ENCODE data around the gene RAB4A. TPM values are rescaled to one million over a fixed set of nuclear protein-coding genes. Genes with fewer than 3 reads are reported as not detected.

Gene RAB4A
- polyA plus RNA-seq, 2 of the 4 experiments (the other 2 are of a cell fraction) = 31.5 to 38.4 TPM

DNA sequence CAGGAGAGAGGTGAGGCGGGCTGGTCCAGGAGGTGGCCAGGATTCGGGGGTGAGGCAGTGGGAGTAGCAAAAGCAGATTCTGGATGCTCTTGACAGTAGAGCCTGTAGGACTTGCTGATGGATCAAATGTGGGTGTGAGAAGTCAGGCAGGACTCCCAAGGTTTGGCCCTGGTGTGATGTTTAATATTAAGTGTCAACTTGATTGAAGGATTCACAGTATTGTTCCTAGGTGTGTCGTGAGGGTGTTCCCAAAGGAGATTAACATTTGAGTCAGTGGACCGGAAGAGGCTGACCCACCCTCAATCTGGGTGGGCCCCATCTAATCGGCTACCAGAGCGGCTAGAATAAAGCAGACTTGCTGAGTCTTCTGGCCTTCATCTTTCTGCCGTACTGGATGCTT is 6.8 kb upstream of the RAB4A start:
- no peak overlapping the region for H3K4me2 ChIP-seq
- FAIRE-seq (no peak), DNase-seq (ENCODE audit: low read depth in 1 of 2, low spot score in 1 of 2) (no peak), ATAC-seq (no peak)
- no peaks in the 10 kb centered on the region for H3K4me1 ChIP-seq
- CTCF ChIA-PET = interaction anchor here (0.9 to 10.8 kb wide), 2 partner anchors 189 to 218 kb away, joined by 3 to 115 read pairs; no protein-coding TSS in a partner anchor
- POLR2A ChIA-PET = no interaction called here
- TF ChIP-seq BHLHE40 (IDR thresholded peaks at IDR 0.05; ENCODE audit: low read depth, low read length) (no peak), EHF (CRISPR knock-in tag; IDR thresholded peaks at IDR 0.05) (no peak), NPAS2 (CRISPR knock-in tag; IDR thresholded peaks at IDR 0.05; ENCODE audit: borderline replicate concordance) (no peak), HEYL (CRISPR knock-in tag; IDR thresholded peaks at IDR 0.05) (no peak), NFE2L2 (conservative IDR thresholded peaks at IDR 0.05; ENCODE audit: low read length) (no peak), ZNF302 (CRISPR knock-in tag; IDR thresholded peaks at IDR 0.05) (no peak), MAZ (IDR thresholded peaks at IDR 0.05; ENCODE audit: borderline replicate concordance, low read depth, low read length) (no peak), ESRRA (IDR thresholded peaks at IDR 0.05; ENCODE audit: borderline replicate concordance, low read length) (no peak), JUN (IDR thresholded peaks at IDR 0.05) (no peak), RAD21 (conservative IDR thresholded peaks at IDR 0.05 in 1 of 2, IDR thresholded peaks at IDR 0.05 in 1 of 2) (no peak)
- TF ChIP-seq, protein P1, sequence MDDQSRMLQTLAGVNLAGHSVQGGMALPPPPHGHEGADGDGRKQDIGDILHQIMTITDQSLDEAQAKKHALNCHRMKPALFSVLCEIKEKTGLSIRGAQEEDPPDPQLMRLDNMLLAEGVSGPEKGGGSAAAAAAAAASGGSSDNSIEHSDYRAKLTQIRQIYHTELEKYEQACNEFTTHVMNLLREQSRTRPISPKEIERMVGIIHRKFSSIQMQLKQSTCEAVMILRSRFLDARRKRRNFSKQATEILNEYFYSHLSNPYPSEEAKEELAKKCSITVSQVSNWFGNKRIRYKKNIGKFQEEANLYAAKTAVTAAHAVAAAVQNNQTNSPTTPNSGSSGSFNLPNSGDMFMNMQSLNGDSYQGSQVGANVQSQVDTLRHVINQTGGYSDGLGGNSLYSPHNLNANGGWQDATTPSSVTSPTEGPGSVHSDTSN (IDR thresholded peaks at IDR 0.05) = no peak
- TF ChIP-seq, protein P2, sequence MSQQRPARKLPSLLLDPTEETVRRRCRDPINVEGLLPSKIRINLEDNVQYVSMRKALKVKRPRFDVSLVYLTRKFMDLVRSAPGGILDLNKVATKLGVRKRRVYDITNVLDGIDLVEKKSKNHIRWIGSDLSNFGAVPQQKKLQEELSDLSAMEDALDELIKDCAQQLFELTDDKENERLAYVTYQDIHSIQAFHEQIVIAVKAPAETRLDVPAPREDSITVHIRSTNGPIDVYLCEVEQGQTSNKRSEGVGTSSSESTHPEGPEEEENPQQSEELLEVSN (IDR thresholded peaks at IDR 0.05; ENCODE audit: borderline replicate concordance, low read depth) = no peak
- TF ChIP-seq, protein P3, sequence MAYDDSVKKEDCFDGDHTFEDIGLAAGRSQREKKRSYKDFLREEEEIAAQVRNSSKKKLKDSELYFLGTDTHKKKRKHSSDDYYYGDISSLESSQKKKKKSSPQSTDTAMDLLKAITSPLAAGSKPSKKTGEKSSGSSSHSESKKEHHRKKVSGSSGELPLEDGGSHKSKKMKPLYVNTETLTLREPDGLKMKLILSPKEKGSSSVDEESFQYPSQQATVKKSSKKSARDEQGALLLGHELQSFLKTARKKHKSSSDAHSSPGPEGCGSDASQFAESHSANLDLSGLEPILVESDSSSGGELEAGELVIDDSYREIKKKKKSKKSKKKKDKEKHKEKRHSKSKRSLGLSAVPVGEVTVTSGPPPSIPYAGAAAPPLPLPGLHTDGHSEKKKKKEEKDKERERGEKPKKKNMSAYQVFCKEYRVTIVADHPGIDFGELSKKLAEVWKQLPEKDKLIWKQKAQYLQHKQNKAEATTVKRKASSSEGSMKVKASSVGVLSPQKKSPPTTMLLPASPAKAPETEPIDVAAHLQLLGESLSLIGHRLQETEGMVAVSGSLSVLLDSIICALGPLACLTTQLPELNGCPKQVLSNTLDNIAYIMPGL (CRISPR knock-in tag; IDR thresholded peaks at IDR 0.05; ENCODE audit: borderline replicate concordance) = no peak
- 86% methylated on average over 7 of the region's 7 CpGs for WGBS (ENCODE audit: missing lambda C conversion rate)
- no peak overlapping the region for H3K27ac ChIP-seq
- peaks cover 24% of the 10 kb centered on the region for H3K9me3 ChIP-seq
- H3K4me3 ChIP-seq = no peak overlapping the region

DNA sequence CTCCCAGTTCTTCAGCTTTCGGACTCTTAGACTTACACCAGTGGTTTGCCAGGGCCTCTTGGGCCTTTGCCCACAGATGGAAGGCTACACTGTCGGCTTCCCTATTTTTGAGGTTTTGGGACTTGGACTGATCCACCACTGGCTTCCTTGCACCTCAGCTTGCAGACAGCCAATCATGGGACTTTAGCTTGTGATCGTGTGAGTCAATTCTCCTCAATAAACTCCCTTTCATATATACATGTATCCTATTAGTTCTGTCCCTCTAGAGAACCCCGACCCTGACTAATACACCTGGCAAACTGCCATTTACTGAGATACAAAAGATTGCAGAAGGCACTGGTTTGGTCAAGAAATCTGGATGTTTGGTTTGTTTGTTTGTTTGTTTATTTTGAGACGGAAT is 6.4 kb upstream of the RAB4A start:
- Histone ChIP-seq H3K4me1 (no peaks in the 10 kb centered on the region), H3K27ac (no peak overlapping the region), H3K4me3 (no peak overlapping the region), H3K9me3 (peaks cover 25% of the 10 kb centered on the region), H3K4me2 (no peak overlapping the region)
- WGBS (ENCODE audit: missing lambda C conversion rate) = 87% methylated on average over 5 of the region's 5 CpGs
- ChIA-PET CTCF (interaction anchor here (0.9 kb wide), 1 partner anchor 14 kb away, joined by 3 read pairs; no protein-coding TSS in a partner anchor), POLR2A (no interaction called here)
- DNase-seq (ENCODE audit: low read depth in 1 of 2, low spot score in 1 of 2) = no peak
- no peak for FAIRE-seq
- no peak for ATAC-seq
- TF ChIP-seq MYC (IDR thresholded peaks at IDR 0.05; ENCODE audit: borderline replicate concordance, low read length) (no peak), ZNF302 (CRISPR knock-in tag; IDR thresholded peaks at IDR 0.05) (no peak), BHLHE40 (IDR thresholded peaks at IDR 0.05; ENCODE audit: low read depth, low read length) (no peak), CEBPB (IDR thresholded peaks at IDR 0.05) (no peak), FOSL2 (IDR thresholded peaks at IDR 0.05) (no peak), FOSL2 (CRISPR knock-in tag; IDR thresholded peaks at IDR 0.05) (no peak), FOSB (CRISPR knock-in tag; IDR thresholded peaks at IDR 0.05) (no peak), ESRRA (IDR thresholded peaks at IDR 0.05; ENCODE audit: borderline replicate concordance, low read length) (no peak), ZSCAN20 (CRISPR knock-in tag; IDR thresholded peaks at IDR 0.05) (no peak), ZC3H11A (IDR thresholded peaks at IDR 0.05) (no peak), HOXB13 (CRISPR knock-in tag; IDR thresholded peaks at IDR 0.05; ENCODE audit: low read depth) (no peak)

DNA sequence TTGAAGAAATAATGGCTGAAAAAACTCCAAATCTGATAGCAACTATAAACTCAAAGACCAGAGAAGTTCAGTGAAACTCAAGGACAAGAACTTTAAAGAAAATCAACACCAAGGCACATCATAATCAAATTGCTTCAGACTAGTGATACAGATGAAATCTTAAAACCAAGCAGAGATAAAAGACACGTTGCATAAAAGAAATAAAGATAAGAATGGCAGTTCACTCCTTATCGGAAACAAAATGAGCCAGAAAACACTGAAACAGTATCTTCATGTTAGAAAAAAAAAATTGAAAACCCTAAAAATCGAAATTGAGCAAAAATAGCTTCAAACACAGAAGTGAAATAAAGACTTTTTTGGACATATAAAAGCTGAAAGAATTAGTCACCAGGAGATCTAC is 4.6 kb upstream of the RAB4A start:
- no peak for ATAC-seq
- ChIA-PET POLR2A (no interaction called here), CTCF (interaction anchor here (0.6 to 2.1 kb wide), 4 partner anchors 11 to 602 kb away, joined by 3 to 13 read pairs (median 5); no protein-coding TSS in a partner anchor)
- 55% methylated on average over 3 of the region's 3 CpGs for WGBS (ENCODE audit: missing lambda C conversion rate)
- Histone ChIP-seq H3K4me2 (no peak overlapping the region), H3K27ac (no peak overlapping the region), H3K4me3 (no peak overlapping the region), H3K9me3 (peaks cover 37% of the 10 kb centered on the region), H3K4me1 (no peaks in the 10 kb centered on the region)
- no peak for FAIRE-seq
- no peak for TF ChIP-seq RCOR1 (IDR thresholded peaks at IDR 0.05; ENCODE audit: low read depth, low read length)
- TF ChIP-seq TFCP2L1 (CRISPR knock-in tag; IDR thresholded peaks at IDR 0.05) = no peak
- TF ChIP-seq, protein P4, sequence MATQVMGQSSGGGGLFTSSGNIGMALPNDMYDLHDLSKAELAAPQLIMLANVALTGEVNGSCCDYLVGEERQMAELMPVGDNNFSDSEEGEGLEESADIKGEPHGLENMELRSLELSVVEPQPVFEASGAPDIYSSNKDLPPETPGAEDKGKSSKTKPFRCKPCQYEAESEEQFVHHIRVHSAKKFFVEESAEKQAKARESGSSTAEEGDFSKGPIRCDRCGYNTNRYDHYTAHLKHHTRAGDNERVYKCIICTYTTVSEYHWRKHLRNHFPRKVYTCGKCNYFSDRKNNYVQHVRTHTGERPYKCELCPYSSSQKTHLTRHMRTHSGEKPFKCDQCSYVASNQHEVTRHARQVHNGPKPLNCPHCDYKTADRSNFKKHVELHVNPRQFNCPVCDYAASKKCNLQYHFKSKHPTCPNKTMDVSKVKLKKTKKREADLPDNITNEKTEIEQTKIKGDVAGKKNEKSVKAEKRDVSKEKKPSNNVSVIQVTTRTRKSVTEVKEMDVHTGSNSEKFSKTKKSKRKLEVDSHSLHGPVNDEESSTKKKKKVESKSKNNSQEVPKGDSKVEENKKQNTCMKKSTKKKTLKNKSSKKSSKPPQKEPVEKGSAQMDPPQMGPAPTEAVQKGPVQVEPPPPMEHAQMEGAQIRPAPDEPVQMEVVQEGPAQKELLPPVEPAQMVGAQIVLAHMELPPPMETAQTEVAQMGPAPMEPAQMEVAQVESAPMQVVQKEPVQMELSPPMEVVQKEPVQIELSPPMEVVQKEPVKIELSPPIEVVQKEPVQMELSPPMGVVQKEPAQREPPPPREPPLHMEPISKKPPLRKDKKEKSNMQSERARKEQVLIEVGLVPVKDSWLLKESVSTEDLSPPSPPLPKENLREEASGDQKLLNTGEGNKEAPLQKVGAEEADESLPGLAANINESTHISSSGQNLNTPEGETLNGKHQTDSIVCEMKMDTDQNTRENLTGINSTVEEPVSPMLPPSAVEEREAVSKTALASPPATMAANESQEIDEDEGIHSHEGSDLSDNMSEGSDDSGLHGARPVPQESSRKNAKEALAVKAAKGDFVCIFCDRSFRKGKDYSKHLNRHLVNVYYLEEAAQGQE (IDR thresholded peaks at IDR 0.05) = no peak
- no peak for TF ChIP-seq HOXB13 (CRISPR knock-in tag; IDR thresholded peaks at IDR 0.05; ENCODE audit: low read depth)
- no peak for DNase-seq (ENCODE audit: low read depth in 1 of 2, low spot score in 1 of 2)

All from A549 (cell line).